NCI-H226 (cell line): ENCODE measurements around the gene TIMM29.
"Not testable (repeated sequence)": the region's sequence is repeated elsewhere in the genome, so short reads cannot be mapped to it uniquely, and the experiment has no call there.

Experiments used
- DNase-seq: peaks from one replicate; pipeline ENCODE4 v3.0.0-alpha.2; 2015

The TIMM29 gene

DNA sequence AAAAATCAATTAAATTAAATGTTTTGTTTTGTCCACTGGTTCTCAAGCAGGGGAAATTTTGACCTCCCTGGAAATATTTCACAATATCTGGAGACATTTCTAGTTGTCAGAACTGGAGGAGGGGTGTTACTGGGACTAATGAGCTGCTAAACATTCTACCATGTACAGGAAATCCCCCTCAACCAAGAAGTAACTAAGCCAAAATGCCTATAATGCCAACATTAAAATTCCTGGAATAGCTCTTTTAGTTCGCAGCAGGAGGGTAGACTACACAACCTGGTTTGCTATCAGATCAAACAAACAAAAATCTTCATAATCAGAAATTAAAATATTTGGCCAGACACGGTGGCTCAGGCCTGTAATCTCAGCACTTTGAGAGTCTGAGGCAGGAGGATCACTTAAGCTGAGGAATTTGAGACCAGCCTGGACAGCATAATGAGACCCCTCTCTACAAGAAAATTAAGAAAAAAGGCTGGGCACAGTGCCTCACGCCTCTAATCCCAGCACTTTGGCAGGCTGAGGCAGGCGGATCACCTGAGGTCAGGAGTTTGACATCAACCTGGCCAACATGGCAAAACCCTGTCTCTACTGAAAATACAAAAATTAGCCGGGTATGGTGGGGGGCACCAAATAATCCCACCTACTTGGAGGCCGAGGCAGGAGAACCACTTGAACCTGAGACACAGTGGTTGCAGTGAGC is 18.5 kb downstream of the TIMM29 start:
- DNase-seq, result peak; percentile 83

DNA sequence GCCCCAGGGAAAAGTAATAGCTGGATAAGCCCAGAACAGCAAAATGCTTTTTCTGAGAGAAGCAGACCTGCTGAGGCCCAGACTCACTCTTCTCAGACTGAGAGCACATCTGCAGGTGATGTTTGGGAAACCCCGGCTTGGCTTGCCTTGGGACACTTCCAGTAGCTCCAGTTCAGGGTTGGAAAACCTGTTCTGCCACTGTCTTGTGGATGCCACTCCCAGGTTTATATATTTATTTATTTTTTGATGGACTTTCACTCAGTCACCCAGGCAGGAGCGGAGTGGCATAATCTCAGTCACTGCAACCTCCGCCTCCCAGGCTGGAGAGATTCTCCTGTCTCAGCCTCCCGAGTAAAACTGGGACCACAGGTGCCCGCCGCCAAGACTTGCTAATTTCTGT is 24.2 kb downstream of the TIMM29 start:
- no peak for DNase-seq

DNA sequence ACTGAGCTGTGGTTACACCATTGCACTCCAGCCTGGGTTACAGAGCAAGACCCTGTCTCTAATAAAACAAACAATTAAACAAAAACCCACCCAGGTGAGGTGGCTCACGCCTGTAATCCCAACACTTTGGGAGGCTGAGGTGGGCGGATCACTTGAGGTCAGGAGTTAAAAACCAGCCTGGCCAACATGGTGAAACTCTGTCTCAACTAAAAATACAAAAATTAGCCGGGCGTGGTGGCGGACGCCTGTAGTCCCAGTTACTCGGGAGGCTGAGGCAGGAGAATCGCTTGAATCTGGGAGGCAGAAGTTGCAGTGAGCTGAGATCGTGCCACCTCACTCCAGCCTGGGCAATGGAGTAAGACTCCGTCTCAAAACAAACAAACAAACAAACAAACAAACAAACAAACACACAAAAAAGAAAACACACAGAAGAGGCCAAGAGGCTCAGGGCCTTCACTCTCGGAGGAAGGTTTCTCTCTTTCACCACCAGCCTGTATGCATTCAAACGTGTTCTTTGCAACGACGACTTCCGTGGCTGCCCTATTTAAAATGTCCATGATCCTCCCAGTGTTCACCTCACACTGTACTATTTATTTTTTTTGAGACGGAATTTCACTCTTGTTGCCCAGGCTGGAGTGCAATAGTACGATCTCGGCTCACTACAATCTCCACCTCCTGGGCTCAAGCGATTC is 30.8 kb downstream of the TIMM29 start:
- not testable (repeated sequence) for DNase-seq

DNA sequence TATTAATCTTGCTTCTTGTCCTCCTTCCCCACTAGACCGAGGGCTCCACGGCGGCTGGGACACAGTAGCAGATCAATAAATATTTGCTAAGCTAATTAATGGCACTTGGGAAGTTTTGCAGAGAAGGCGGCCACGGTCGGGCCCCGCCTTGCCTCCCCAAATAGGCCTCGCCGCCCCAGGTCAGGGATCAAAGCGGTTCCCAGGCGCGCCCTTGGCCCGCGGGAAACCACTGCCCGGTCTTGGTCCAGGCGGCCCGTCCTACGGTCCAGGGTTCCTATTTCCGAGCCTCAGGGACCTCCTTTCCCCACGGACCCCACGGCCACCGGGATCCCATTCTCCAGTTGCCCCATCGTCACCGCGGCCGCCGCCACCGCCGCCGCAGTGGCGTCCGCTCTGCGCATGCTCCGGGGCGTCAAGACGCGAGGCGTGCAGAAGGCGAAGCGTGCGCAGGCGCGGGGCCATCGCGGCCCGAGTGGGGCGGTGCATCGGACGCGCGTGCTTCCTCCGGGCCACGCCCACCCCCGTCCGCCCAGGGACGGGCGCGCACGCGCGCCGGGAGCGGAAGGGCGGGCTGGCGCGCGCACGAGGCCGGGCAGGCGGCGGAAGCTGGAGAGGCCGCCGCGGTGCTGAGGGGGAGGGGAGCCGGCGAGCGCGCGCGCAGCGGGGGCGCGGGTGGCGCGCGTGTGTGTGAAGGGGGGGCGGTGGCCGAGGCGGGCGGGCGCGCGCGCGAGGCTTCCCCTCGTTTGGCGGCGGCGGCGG is 31.9 kb downstream of the TIMM29 start, which contains the start of gene SMARCA4:
Gene SMARCA4, plus strand, starts transcription at position 717 of the 759 bp plus-strand sequence. CDS start 23,122 bp downstream, outside the sequence.
- DNase-seq, result peak; percentile 90

DNA sequence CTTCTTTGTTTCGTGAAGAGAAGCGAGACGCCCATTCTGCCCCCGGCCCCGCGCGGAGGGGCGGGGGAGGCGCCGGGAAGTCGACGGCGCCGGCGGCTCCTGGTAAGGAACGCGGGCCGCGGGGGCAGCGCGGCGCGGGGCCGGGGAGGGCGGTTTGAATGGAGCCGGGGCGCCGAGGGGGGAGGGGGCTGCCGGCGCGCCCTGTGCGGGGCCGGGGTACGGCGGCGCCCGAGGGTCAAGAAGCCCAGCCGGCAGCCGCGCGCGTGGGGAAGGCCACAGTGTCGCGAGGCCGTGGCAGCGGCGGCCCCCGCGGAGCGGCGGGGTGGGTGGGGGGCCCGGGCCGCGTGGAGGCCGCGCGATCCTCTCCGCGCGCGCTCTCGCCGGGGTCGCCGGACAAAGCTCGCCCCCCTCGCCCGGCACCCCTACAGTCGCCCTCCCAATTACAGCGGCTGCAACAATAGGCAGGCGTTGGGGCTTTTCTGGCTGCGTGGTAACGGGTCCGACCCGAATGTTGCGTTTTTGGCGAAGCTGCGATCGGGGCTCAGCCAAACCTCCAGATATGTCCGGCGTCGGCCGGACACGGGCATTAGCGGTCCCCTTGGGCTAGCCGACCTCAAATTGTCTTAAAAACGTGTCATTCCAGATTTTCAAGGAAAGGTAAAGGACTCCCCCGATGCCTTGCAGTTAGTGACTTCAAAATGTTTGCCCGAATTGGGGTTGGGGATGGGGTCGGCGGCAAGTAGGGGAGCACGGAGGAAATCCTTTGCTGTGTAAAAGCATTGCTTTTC is 32.7 kb downstream of the TIMM29 start:
- DNase-seq, result no peak

DNA sequence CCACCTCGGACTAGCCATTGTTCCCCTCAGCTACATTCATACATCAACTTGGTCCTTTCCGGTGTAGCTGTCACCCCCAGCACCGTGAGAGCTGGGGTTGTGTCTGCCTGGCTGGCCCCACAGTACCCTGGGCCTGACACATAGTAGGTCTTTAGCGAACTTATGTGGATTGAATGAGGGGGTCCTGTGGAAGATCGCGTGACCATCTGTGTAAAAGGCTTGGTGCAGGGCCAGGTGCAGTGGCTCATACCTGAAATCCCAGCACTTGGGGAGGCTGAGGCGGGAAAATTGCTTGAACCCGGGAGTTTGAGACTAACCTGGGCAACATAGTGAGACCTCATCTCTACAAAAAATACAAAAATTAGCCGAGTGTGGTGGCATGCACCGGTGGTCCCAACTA is 34.3 kb downstream of the TIMM29 start:
- no peak for DNase-seq

DNA sequence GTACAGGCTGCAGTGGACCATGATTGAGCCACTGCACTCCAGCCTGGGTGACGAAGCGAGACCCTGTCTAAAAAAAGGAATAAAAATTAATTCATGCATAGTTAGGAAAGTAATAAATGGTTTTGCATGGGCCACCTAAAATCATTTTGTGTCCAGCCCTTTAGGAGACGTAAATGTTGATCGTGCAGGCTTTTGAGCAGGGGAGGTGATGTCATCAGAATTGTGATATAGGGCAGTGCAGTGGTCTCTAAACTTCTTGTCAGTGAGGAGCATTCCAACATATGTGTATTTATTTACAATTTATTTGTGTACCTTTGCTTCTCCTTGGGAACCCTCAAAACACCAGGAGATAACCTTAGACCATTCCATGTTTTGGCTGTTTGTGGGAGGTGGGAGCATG is 35.3 kb downstream of the TIMM29 start:
- DNase-seq, result no peak

DNA sequence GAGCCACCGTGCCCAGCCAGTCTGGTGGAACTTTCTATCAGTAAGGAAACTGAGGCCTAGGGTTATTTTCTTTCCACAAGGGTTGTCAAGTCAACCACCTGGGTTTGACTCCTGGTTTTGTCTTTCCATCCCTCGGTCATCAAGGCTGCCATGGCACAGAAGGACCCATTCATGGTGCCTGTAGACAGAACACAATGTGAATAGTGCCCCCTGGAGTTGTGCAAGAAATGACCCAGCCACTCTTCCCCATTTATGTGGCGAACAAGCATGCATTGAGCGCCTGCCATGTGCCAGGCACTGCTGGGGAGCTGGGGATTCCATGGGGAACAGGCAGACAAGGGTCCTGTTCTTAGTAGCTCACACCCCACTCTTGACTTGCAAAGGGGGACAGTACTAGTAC is 36.3 kb downstream of the TIMM29 start:
- DNase-seq, result no peak

DNA sequence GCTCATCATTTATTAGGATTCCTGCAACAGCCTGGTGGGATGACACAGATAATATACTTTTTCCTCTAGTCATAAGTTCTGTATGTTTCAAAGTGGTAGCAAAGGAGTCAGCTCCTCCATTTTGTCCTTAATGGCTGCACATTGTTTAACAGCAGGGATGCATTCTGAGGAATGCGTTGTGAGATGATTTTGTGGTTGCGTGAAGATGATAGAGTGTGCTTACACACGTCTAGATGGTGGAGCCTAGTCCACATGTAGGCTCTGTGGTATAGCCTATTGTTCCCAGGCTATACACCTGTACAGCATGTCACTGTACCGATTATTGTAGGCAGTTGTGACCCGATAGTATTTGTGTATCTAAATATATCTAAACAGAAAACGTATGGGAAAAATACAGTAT is 36.8 kb downstream of the TIMM29 start:
- no peak for DNase-seq

DNA sequence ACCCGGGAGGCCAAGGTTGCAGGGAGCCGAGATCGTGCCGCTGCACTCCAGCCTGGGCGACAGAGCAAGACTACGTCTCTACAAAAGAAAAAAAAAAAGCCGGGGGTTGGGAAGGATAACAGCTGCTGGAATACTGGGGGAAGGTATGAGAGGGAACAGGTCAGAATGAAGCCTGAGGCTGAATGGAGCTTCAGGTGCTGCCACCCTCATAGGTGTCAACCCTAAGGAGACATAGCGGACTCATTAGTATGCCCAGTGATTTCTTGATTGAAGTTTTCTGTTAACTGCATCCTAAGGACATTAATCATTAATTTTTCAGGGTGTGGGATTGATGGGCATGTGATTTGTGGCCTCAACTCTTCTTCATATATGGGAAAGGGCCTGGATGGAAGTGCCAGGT is 38.2 kb downstream of the TIMM29 start:
- no peak for DNase-seq

DNA sequence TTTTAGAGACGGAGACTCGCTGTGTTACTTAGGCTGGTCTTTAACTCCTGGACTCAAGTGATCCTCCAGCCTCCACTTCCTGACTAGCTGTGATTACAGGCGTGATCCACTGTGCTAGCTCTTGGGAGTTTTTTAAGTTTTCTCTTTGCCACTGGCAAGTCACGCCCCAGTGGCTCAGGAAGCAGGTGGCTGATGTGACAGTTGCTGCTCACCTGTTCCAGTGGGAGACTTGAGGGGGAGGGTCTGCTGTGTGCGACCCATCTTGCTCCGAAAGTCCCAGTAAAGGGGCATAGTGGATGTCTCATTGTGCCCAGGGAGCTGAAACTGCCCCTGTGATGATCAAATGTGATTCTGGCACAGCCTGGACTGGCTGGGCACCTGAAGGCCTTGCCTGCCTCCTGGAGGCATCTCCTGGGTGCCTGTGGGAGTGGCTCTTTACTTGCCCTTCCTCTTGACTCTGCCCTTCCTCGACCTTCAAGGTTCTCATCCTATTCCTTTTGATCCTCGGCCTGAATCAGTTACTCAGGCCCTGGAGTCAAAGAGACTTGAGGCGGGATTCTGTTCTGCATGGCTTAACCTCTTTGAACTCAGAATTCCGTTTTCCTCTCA is 40.0 kb downstream of the TIMM29 start:
- no peak for DNase-seq

DNA sequence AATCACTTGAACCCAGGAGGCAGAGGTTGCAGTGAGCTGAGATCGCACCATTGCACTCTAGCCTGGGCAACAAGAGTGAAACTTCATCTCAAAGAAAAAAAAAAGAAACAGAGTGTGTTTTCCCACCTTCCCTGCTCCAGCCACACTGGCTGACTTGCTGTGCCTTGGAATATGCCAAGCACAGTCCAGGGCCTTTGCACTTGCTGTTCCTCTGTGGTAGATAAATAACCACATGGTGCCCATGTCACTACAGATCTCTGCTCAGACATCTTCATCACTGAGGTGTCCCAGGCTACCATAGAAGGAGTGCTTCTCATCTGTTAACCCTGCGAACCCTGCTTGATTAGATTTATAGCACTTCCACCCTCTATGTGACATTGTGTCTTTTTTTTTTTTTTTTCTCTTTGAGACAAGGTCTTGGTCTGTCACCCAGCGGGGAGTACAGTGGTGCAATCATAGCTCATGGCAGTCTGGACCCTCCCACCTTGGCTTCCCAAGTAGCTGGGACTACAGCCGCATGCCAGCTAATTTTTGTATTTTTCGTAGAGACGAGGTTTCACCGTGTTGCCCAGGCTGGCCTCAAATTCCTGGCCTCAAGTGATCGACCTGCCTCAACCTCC is 42.6 kb downstream of the TIMM29 start:
- DNase-seq, result no peak

DNA sequence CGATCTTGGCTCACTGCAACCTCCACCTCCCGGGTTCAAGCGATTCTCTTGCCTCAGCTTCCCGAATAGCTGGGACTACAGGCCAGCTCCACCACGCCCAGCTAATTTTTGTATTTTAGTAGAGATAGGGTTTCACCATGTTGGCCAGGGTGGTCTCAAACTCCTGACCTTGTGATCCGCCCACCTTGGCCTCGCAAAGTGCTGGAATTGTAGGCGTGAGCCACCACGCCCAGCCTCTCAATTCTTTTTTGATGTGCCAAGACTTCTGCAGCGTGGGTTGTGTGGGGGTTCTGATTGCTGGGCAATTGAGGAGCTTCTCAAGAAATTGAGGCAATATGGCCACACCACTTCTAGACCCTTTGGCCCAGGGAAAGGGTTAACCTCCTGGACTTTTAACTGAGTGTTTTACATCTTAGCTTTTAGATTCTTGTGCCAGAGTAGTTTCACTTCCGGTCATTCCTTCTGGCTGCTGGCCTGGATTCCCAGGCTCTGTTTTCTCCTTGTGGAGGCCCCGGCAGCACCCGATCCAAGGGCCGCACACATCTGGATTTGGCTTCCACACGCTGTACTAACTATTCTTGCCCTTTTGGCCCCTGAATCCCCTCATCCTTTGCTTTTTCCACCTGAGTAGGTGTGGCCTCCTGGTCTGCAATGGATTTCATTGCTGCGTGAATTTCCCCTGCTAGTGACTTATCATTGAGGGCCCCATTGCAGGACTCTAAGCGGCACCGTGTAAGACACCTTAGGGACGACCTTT is 46.9 kb downstream of the TIMM29 start:
- DNase-seq, result peak; percentile 40

DNA sequence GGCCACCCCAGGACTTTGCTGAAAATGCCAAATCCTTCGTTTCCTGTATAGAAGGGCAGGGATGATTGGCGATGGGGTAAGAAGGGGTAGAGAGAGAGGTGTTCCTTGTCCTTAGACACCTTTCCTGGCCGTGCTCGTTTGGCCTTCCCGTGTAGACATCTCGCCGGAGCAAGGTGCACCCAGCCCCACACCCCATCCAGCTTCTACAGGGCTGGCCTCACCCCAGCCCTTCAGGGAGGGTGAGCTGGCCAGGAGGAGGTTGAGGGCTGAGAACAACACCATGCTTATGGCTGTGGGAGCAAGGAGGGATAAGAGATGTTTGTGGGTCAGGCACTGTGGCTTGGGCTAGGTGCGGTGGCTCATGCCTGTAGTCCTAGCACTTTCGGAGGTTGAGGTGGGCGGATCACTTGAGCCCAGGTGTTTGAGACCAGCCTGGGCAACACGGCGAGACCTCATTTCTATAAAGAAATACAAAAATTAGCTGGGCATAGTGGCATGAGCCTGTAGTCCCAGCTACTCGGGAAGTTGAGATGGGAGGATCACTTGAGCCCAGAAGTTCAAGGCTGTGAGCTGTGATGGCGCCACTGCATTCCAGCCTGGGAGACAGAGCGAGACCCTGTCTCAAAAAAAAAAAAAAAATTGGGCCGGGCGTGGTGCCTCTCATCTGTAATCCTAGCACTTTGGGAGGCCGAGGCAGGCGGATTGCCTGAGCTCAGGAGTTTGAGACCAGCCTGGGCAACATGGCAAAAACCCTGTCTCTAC is 47.7 kb downstream of the TIMM29 start:
- no peak for DNase-seq

DNA sequence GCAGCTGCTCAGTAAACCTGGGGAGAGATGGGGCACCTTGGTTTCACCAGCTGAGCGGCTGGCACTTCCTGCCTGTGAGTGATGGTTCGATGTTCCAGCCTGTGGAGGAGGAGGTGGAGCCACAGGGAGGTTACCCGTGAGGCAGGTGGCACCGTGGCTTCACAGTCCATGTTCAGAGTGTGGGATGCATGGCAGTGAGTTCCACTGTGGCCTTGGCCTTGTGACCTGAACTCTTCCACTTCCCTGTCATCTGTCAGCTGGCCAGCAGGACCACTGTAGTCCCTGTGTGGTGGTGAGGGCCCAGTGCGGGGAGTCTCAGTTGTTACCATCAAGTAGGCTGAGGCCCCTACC is 49.1 kb downstream of the TIMM29 start:
- DNase-seq, result no peak
